GM12878 (cell line): Measurements from ENCODE around the gene TAF3. TPM values are rescaled to one million over a fixed set of nuclear protein-coding genes. Genes with fewer than 3 reads are reported as not detected.

Source experiments
- ATAC-seq: fragments of 200-7000 bp; cut with Tn5 transposase; 3 replicates; pipeline ENCODE4 v1.9.1; 2020; ENCODE audit warnings: mild to moderate bottlenecking, moderate library complexity
- BruUV-seq: library from RNA; stranded (reverse); fragments of 400-500 nt; replicated peaks from 2 replicates; lab custom pipeline; 2021; lab: Mats Ljungman, UMichigan
- CTCF ChIA-PET: fragments of 300-600 bp; sonication (Branson Sonifier 250); formaldehyde crosslinking; extraction: SDS; loops from one replicate; lab custom pipeline; 2021; ENCODE audit warnings: inconsistent platforms; lab: Yijun Ruan, JAX
- POLR2A ChIA-PET: fragments of 350-600 bp; formaldehyde crosslinking; extraction: SDS; loops from one replicate; lab custom pipeline; 2021; ENCODE audit warnings: inconsistent platforms; lab: Charles Lee
- RAD21 ChIA-PET: fragments of 300-600 bp; sonication (Branson Sonifier 250); formaldehyde crosslinking; loops from one replicate; lab custom pipeline; 2023; ENCODE audit warnings: antibody characterized with exemption; ENCODE audit not compliant: unreplicated experiment; lab: Charles Lee
- SMC1A ChIA-PET: fragments of 300-600 bp; sonication (Branson Sonifier 250); formaldehyde crosslinking; loops from one replicate; lab custom pipeline; 2023; ENCODE audit not compliant: unreplicated experiment, uncharacterized antibody; lab: Charles Lee
- DNase-seq: peaks from one replicate; pipeline ENCODE4 v3.0.0-alpha.2; 2011; ENCODE audit warnings: low read depth, low spot score
- FAIRE-seq: peaks from 3 replicates; lab custom pipeline; 2011; peaks lifted over from hg19 to GRCh38; lab: Jason Lieb, UNC
- H2AFZ ChIP-seq: 2 replicates; pipeline ENCODE4 v1.6.0; 2011; ENCODE audit warnings: low read depth, low read length, control low read depth; ENCODE audit not compliant: control insufficient read depth
- H3K27ac ChIP-seq: 2 replicates; pipeline ENCODE4 v1.5.1; 2011; ENCODE audit warnings: control low read depth; ENCODE audit not compliant: control insufficient read depth, insufficient read depth
- H3K27me3 ChIP-seq, 2 experiments: replicated peaks in 1 of 2; 2 replicates each; pipeline versions ENCODE4 v1.6.0 to v1.6.1; 2011; ENCODE audit warnings: low read length in 1 of 2; ENCODE audit not compliant: control insufficient read depth in 2 of 2, insufficient read depth in 2 of 2
- H3K36me3 ChIP-seq, 2 experiments: 2 replicates each; pipeline ENCODE4 v1.5.1; 2011; ENCODE audit warnings: low read length in 1 of 2; ENCODE audit not compliant: control insufficient read depth in 2 of 2, insufficient read depth in 2 of 2
- H3K4me1 ChIP-seq: 2 replicates; pipeline ENCODE4 v1.6.1; 2011; ENCODE audit warnings: mild to moderate bottlenecking, low read length, moderate library complexity, mixed read lengths; ENCODE audit not compliant: control insufficient read depth, insufficient read depth
- H3K4me2 ChIP-seq: 2 replicates; pipeline ENCODE4 v1.6.0; 2011; ENCODE audit warnings: control low read depth; ENCODE audit not compliant: control insufficient read depth, insufficient read depth
- H3K4me3 ChIP-seq: fragments of 200-600 bp; sonication (generic); 2 replicates; pipeline ENCODE4 v1.5.1; 2016
- H3K79me2 ChIP-seq: 2 replicates; pipeline ENCODE4 v1.6.0; 2011; ENCODE audit warnings: low read length; ENCODE audit not compliant: control insufficient read depth, insufficient read depth
- H3K9ac ChIP-seq: 2 replicates; pipeline ENCODE4 v1.8.0; 2011; ENCODE audit warnings: low read length, control low read depth, mixed read lengths; ENCODE audit not compliant: control insufficient read depth, insufficient read depth
- H3K9me3 ChIP-seq: replicated peaks from 3 replicates; pipeline ENCODE4 v1.5.1; 2011; ENCODE audit warnings: mild to moderate bottlenecking, low read length; ENCODE audit not compliant: control insufficient read depth, insufficient read depth
- H4K20me1 ChIP-seq: 2 replicates; pipeline ENCODE4 v1.6.0; 2011; ENCODE audit not compliant: control insufficient read depth, insufficient read depth
- CREM ChIP-seq: IDR thresholded peaks from 2 replicates; pipeline ENCODE4 v1.6.1; 2014; ENCODE audit warnings: antibody characterized with exemption, low read depth
- CTCF ChIP-seq, 3 experiments: IDR thresholded peaks in 2 of 3; conservative IDR thresholded peaks in 1 of 3; 2 replicates each; pipeline ENCODE4 v1.5.1; 2011; ENCODE audit warnings: low read depth in 3 of 3, low read length in 3 of 3, mild to moderate bottlenecking in 3 of 3, control low read depth in 2 of 3, moderate library complexity in 2 of 3, inconsistent platforms in 1 of 3, mixed read lengths in 1 of 3; ENCODE audit not compliant: control insufficient read depth in 2 of 3, insufficient read depth in 1 of 3; ENCODE audit errors: extremely low read depth in 1 of 3
- IRF4 ChIP-seq: IDR thresholded peaks from 2 replicates; pipeline ENCODE4 v1.6.1; 2011; ENCODE audit warnings: low read depth, low read length
- JUND ChIP-seq: IDR thresholded peaks from 2 replicates; pipeline ENCODE4 v1.6.1; 2012; ENCODE audit warnings: low read depth, mild to moderate bottlenecking, low read length, improper control_type of control experiment, moderate library complexity
- LARP7 ChIP-seq: fragments of 450-650 bp; IDR thresholded peaks from 2 replicates; pipeline ENCODE4 v1.6.1; 2017; ENCODE audit warnings: mild to moderate bottlenecking
- MYB ChIP-seq: fragments of 150-350 bp; IDR thresholded peaks from 2 replicates; pipeline ENCODE4 v1.6.1; 2014; ENCODE audit warnings: mild to moderate bottlenecking, low read depth, low read length, borderline replicate concordance
- NRF1 ChIP-seq: conservative IDR thresholded peaks from 2 replicates; pipeline ENCODE4 v1.6.1; 2011; ENCODE audit warnings: mild to moderate bottlenecking, low read depth, low read length, improper control_type of control experiment
- RAD51 ChIP-seq: fragments of 450-650 bp; IDR thresholded peaks from 2 replicates; pipeline ENCODE4 v1.6.1; 2016; ENCODE audit warnings: moderate library complexity, mild to moderate bottlenecking, inconsistent platforms
- RCOR1 ChIP-seq: conservative IDR thresholded peaks from 2 replicates; pipeline ENCODE4 v1.6.1; 2012; ENCODE audit warnings: low read depth, low read length, improper control_type of control experiment
- RUNX3 ChIP-seq: IDR thresholded peaks from 2 replicates; pipeline ENCODE4 v1.6.1; 2012; ENCODE audit warnings: low read length, inconsistent platforms
- SP1 ChIP-seq: IDR thresholded peaks from one replicate; pipeline ENCODE4 v1.6.1; 2011; ENCODE audit warnings: low read depth, low read length
- STAT3 ChIP-seq: IDR thresholded peaks from 2 replicates; pipeline ENCODE4 v1.6.1; 2011; ENCODE audit warnings: low read depth, low read length, improper control_type of control experiment
- TARDBP ChIP-seq: IDR thresholded peaks from 2 replicates; pipeline ENCODE4 v1.6.1; 2016; ENCODE audit warnings: borderline replicate concordance
- ZNF384 ChIP-seq: IDR thresholded peaks from 2 replicates; pipeline ENCODE4 v1.6.1; 2012; ENCODE audit warnings: low read depth, mild to moderate bottlenecking, low read length, improper control_type of control experiment, borderline replicate concordance
- WGBS: methylation state at CpG from one replicate; pipeline ENCODE4 v1.1.6; 2016; ENCODE audit warnings: low lambda C conversion rate; ENCODE audit not compliant: insufficient replicate concordance, insufficient coverage; ENCODE audit errors: missing lambda C conversion rate; 5-methylcytosine and 5-hydroxymethylcytosine counted together
- in situ Hi-C: fragments of 300-500 bp; cut with MboI; formaldehyde crosslinking; loops from 9 replicates; pipeline ENCODE4 v1.14.3; 2018; ENCODE audit warnings: mixed read lengths
- intact Hi-C: fragments of 100-400 bp; cut with micrococcal nuclease; formaldehyde crosslinking; loops from one replicate; pipeline ENCODE4 v1.14.2; 2022; ENCODE audit not compliant: unreplicated experiment
- polyA plus RNA-seq, 11 experiments: library from polyadenylated mRNA; depleted of rRNA in 4 of 11; unstranded in 6 of 11; stranded (reverse) in 5 of 11; fragments of >200 nt; fragmentation: Nextera tagmentation in 4 of 11; fragmentation: Illumina TruSeq in 1 of 11; extraction: Ambion mirVana in 4 of 11; extraction: Trizol in 1 of 11; gene quantifications; 1 replicate in 1 of 11; 2 replicates in 10 of 11; pipeline versions ENCODE4 v1.2.1 to v1.2.3, GENCODE V29; 2011 to 2016; ENCODE audit warnings: inconsistent platforms in 2 of 11, missing spikeins in 2 of 11, low read depth in 1 of 11
- total RNA-seq, 4 experiments: library from RNA; depleted of rRNA in 3 of 4; stranded (reverse); fragments of >200 nt in 3 of 4; fragmentation: Illumina TruSeq in 1 of 4; extraction: Trizol in 1 of 4; gene quantifications; 2 replicates each; pipeline versions ENCODE4 v1.2.1 to v1.2.3, GENCODE V29; 2013 to 2021
- TF ChIP-seq, protein P1 (sequence below): fragments of 450-650 bp; IDR thresholded peaks from 2 replicates; pipeline ENCODE4 v1.6.1; 2014; ENCODE audit warnings: mild to moderate bottlenecking
- TF ChIP-seq, protein P2 (sequence below): IDR thresholded peaks from 2 replicates; pipeline ENCODE4 v1.6.1; 2012; ENCODE audit warnings: improper control_type of control experiment, low read depth, low read length; ENCODE audit not compliant: insufficient replicate concordance

Gene TAF3
- total and polyA plus RNA-seq, 10 of the 15 experiments (the other 5 are each of a cell fraction or from before 2014, with no cell fraction given): 2.0 to 10.1 (median 3.7) TPM

DNA sequence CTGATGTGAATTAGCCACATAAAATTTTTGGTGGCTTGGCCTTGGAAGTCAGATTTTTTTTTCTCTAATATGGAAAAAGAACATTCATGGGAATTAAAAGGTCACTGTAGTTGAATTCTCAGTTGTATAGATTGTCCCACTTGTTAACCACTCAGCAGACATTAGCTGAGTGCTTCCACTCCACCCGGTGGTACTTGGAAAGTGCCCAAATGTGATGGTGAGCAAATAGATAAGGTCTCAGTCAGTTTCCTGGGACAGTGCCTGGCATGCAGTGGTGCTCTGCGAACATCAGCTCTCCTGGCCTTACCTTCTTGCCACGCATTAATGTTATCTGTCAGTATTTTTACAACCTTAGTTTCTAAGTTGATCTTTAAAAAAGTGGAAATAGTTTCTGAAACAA is 28.9 kb upstream of the TAF3 start (continued):
- TF ChIP-seq, protein P1, sequence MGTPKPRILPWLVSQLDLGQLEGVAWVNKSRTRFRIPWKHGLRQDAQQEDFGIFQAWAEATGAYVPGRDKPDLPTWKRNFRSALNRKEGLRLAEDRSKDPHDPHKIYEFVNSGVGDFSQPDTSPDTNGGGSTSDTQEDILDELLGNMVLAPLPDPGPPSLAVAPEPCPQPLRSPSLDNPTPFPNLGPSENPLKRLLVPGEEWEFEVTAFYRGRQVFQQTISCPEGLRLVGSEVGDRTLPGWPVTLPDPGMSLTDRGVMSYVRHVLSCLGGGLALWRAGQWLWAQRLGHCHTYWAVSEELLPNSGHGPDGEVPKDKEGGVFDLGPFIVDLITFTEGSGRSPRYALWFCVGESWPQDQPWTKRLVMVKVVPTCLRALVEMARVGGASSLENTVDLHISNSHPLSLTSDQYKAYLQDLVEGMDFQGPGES: no peak
- TF ChIP-seq ZNF384 (no peak), RCOR1 (no peak), CTCF (IDR thresholded peaks at IDR 0.05 in 2 of 3, conservative IDR thresholded peaks at IDR 0.05 in 1 of 3; ENCODE audit: control insufficient read depth in 2 of 3, extremely low read depth in 1 of 3, insufficient read depth in 1 of 3, low read depth in 3 of 3, low read length in 3 of 3) (no peak), NRF1 (no peak), SP1 (no peak)

DNA sequence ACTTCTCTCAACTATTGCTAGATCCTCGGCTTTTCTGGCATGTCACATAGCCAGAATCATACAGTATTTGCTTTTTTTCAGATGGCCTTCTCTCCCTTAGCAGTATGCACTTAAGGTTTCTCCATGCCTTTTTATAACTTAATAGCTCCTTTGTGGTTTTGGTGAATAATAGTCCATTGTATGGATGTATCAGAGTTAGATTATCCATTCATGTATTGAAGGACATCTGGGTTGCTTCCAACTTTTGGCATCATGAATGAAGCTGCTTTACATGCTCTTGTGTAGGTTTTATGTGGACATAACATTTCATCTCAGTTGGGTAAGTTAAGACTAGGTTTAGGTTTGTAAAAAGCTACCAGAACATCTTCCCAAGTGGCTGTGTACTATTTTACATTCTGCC is 25.8 kb upstream of the TAF3 start:
- no TSS peak for BruUV-seq
- Histone ChIP-seq H4K20me1 (peaks cover 3% of the 10 kb centered on the region; the same call in 1 of the 2 replicates), H3K9me3 (no peaks in the 10 kb centered on the region), H3K27ac (no peak overlapping the region), H3K4me3 (no peak overlapping the region), H2AFZ (no peak overlapping the region), H3K4me1 (no peaks in the 10 kb centered on the region; the same call in 1 of the 2 replicates), H3K36me3 (peaks cover 4 to 8% of the 10 kb centered on the region in 2 experiments; a peak in 3 of 4 replicates), H3K27me3 (no peaks in the 10 kb centered on the region), H3K79me2 (peaks cover 84% of the 10 kb centered on the region), H3K9ac (no peak overlapping the region), H3K4me2 (no peak overlapping the region; the same call in 1 of the 2 replicates)
- 100% methylated on average over 1 of the region's 1 CpG for WGBS
- ChIA-PET POLR2A (interaction anchor here (1.9 kb wide), 1 partner anchor 24 kb away, joined by 4 read pairs; no protein-coding TSS in a partner anchor), RAD21 (interaction anchor here (1.7 kb wide), 1 partner anchor 267 kb away, joined by 5 read pairs; no protein-coding TSS in a partner anchor), SMC1A (interaction anchor here (0.9 to 2.1 kb wide), 7 partner anchors 10 to 49 kb away, joined by 3 to 7 read pairs (median 5); no protein-coding TSS in a partner anchor), CTCF (interaction anchor here (0.8 to 1.8 kb wide), 5 partner anchors 11 to 267 kb away, joined by 3 to 10 read pairs (median 3); no protein-coding TSS in a partner anchor)
- DNase-seq (no peak), FAIRE-seq (no peak), ATAC-seq (no peak)
- in situ Hi-C loops (no loop called here), intact Hi-C loops (no loop called here)
- no peak for TF ChIP-seq SP1
- TF ChIP-seq, protein P2, sequence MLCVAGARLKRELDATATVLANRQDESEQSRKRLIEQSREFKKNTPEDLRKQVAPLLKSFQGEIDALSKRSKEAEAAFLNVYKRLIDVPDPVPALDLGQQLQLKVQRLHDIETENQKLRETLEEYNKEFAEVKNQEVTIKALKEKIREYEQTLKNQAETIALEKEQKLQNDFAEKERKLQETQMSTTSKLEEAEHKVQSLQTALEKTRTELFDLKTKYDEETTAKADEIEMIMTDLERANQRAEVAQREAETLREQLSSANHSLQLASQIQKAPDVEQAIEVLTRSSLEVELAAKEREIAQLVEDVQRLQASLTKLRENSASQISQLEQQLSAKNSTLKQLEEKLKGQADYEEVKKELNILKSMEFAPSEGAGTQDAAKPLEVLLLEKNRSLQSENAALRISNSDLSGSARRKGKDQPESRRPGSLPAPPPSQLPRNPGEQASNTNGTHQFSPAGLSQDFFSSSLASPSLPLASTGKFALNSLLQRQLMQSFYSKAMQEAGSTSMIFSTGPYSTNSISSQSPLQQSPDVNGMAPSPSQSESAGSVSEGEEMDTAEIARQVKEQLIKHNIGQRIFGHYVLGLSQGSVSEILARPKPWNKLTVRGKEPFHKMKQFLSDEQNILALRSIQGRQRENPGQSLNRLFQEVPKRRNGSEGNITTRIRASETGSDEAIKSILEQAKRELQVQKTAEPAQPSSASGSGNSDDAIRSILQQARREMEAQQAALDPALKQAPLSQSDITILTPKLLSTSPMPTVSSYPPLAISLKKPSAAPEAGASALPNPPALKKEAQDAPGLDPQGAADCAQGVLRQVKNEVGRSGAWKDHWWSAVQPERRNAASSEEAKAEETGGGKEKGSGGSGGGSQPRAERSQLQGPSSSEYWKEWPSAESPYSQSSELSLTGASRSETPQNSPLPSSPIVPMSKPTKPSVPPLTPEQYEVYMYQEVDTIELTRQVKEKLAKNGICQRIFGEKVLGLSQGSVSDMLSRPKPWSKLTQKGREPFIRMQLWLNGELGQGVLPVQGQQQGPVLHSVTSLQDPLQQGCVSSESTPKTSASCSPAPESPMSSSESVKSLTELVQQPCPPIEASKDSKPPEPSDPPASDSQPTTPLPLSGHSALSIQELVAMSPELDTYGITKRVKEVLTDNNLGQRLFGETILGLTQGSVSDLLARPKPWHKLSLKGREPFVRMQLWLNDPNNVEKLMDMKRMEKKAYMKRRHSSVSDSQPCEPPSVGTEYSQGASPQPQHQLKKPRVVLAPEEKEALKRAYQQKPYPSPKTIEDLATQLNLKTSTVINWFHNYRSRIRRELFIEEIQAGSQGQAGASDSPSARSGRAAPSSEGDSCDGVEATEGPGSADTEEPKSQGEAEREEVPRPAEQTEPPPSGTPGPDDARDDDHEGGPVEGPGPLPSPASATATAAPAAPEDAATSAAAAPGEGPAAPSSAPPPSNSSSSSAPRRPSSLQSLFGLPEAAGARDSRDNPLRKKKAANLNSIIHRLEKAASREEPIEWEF: no peak
- TF ChIP-seq TARDBP: no peak
- no peak for TF ChIP-seq LARP7
- TF ChIP-seq MYB: no peak
- no peak for TF ChIP-seq IRF4
- no peak for TF ChIP-seq RUNX3
- no peak for TF ChIP-seq STAT3
- no peak for TF ChIP-seq CREM
- no peak for TF ChIP-seq JUND
- TF ChIP-seq RAD51: no peak
